HUES48 (cell line): ENCODE measurements around the gene MYLK3.
"Not testable (repeated sequence)": the region's sequence is repeated elsewhere in the genome, so short reads cannot be mapped to it uniquely, and the experiment has no call there.

ENCODE experiments used
- H3K27ac ChIP-seq: one replicate; pipeline ENCODE4 v1.7.0; 2013; ENCODE audit warnings: low read depth, low read length, inconsistent platforms
- H3K27me3 ChIP-seq: 2 replicates; pipeline ENCODE4 v1.6.1; 2013; ENCODE audit warnings: mild to moderate bottlenecking, low read length; ENCODE audit not compliant: control insufficient read depth, insufficient read depth
- H3K36me3 ChIP-seq: 2 replicates; pipeline ENCODE4 v1.6.1; 2013; ENCODE audit warnings: low read length; ENCODE audit not compliant: control insufficient read depth, insufficient read depth
- H3K4me1 ChIP-seq: 2 replicates; pipeline ENCODE4 v1.6.1; 2013; ENCODE audit warnings: mild to moderate bottlenecking, low read length; ENCODE audit not compliant: control insufficient read depth, insufficient read depth
- H3K4me3 ChIP-seq: 2 replicates; pipeline ENCODE4 v1.5.1; 2013; ENCODE audit warnings: mild to moderate bottlenecking, low read depth, low read length
- H3K9ac ChIP-seq: 2 replicates; pipeline ENCODE4 v1.6.1; 2013; ENCODE audit warnings: mild to moderate bottlenecking, low read depth, low read length, moderate library complexity
- H3K9me3 ChIP-seq: 2 replicates; pipeline ENCODE4 v1.6.1; 2013; ENCODE audit warnings: low read length; ENCODE audit not compliant: control insufficient read depth, insufficient read depth

MYLK3 gene

DNA sequence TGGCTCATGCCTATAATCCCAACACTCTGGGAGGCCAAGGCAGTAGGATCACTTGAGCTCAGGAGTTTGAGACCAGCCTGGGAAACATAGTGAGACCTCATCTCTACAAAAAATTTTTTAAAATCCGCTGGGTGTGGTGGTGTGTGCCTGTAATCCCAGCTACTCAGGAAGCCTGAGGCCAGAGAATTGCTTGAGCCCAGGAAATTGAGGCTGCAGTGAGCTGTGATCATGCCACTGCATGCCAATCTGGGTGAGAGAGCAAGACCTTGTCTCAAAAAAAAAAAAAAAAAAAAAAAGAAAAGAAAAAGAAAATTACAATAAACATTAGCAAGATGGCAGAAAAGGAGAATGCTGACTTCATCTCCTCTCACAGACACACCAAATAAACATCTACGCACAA lies 36.4 kb upstream of the MYLK3 start:
- H3K4me3 ChIP-seq, H3K9ac ChIP-seq, H3K36me3 ChIP-seq, H3K27me3 ChIP-seq, H3K9me3 ChIP-seq: not testable (repeated sequence)
- H3K4me1 ChIP-seq: peaks cover 23% of the 10 kb centered on the region
- peak overlapping the region; percentile 33 for H3K27ac ChIP-seq

DNA sequence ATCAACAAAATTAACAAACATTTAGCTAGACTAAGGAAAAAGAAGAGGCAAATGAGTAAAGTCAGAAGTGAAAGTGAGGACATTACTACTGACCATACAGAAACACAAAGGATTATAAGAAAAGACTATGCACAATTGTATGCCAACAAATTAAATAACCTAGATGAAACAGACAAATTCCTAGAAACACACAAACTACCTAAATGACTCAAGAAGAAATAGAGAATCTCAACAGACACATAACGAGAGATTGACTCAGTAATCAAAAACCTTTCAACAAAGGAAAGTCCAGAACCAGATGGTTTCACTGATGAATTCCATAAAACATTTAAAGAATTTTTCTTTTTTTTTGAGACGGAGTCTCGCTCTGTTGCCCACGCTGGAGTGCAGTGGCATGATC lies 35.7 kb upstream of the MYLK3 start:
- H3K36me3 ChIP-seq: no peaks in the 10 kb centered on the region
- H3K9ac ChIP-seq: no peak overlapping the region
- no peaks in the 10 kb centered on the region for H3K27me3 ChIP-seq
- H3K4me3 ChIP-seq: no peak overlapping the region
- no peak overlapping the region for H3K27ac ChIP-seq
- peaks cover 17% of the 10 kb centered on the region for H3K4me1 ChIP-seq
- no peaks in the 10 kb centered on the region for H3K9me3 ChIP-seq

DNA sequence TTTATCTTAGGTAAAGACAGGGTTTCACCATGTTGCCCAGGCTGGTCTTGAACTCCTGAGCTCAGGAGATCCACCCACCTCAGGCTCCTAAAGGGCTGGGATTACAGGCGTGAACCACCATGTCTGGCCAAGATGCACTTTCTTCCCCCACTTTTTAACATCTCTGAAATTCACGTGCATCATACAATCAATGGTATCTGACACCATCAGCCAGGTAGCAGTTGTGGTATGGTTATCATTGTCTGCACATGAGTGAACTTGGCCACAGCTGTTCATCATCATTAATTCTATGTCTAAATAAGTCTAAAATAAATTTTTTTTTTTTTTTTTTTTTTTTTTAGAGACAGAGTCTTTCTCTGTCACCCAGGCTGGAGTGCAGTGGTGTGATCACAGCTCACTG lies 34.2 kb upstream of the MYLK3 start:
- Histone ChIP-seq H3K4me3 (no peak overlapping the region), H3K27ac (no peak overlapping the region), H3K9ac (no peak overlapping the region), H3K36me3 (no peaks in the 10 kb centered on the region), H3K4me1 (peaks cover 9% of the 10 kb centered on the region), H3K9me3 (no peaks in the 10 kb centered on the region), H3K27me3 (no peaks in the 10 kb centered on the region)

DNA sequence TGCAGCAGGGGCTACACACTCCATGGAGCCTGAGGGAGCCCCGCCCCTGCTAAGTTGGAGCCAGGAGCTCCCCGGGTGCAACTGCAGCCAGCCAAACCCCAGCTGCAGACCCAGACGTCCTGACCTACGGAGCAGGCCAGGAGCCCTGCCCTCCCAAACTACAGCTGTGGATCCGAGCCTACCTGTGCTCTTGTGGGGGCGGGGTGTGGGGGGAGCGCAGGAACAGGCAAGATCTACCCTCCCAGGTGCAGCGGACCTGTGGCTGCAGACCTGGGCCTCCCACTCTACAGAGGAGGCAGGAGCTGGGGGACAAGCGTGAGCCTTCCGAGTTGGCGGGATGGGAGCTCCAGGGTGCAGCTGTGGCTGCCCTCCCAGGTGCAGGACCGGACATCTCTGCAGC lies 29.7 kb upstream of the MYLK3 start:
- H3K27me3 ChIP-seq: no peaks in the 10 kb centered on the region
- H3K9me3 ChIP-seq: no peaks in the 10 kb centered on the region
- no peak overlapping the region for H3K9ac ChIP-seq
- no peaks in the 10 kb centered on the region for H3K36me3 ChIP-seq
- H3K27ac ChIP-seq: no peak overlapping the region
- no peaks in the 10 kb centered on the region for H3K4me1 ChIP-seq
- H3K4me3 ChIP-seq: no peak overlapping the region

DNA sequence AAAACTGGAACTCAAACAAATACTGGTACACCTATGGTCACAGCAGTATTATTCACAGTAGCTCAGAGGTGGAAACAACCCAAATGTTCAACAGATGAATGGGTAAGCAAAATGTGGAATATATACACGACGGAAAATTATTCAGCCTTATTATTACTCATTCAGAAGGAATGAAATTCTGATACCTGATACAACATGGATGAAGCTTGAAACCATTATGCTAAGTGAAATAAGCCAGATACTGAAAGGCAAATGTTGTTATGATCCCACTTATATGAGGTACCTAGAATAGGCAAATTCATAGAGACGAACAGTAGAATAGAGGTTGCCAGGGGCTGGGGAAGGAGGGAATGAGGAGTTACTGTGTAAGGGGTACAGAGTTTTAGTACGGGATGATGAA lies 27.1 kb upstream of the MYLK3 start:
- Histone ChIP-seq H3K4me1 (no peaks in the 10 kb centered on the region), H3K27me3 (no peaks in the 10 kb centered on the region), H3K27ac (no peak overlapping the region), H3K9ac (no peak overlapping the region), H3K4me3 (no peak overlapping the region), H3K9me3 (no peaks in the 10 kb centered on the region), H3K36me3 (no peaks in the 10 kb centered on the region)

DNA sequence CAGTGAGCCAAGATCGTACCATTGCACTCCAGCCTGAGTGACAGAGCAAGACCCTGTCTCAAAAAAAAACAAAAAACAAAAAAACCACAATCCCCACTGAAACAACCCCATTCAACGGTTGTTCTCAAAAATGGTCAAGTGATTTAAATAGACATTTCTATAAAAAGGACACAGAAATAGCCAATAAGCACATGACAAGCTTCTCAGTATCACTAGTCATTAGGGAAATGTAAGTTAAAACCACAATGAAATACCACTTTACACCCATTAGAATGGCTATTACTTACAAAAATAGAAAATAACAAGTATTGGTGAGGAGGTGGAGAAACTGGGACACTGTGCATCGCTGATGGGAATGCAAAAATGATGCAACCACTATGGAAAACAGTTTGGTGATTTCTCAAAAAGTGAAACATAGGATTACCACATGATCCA lies 26.6 kb upstream of the MYLK3 start:
- Histone ChIP-seq H3K27ac (no peak overlapping the region), H3K9me3 (no peaks in the 10 kb centered on the region), H3K4me1 (no peaks in the 10 kb centered on the region), H3K36me3 (no peaks in the 10 kb centered on the region), H3K4me3 (no peak overlapping the region), H3K27me3 (no peaks in the 10 kb centered on the region), H3K9ac (no peak overlapping the region)

DNA sequence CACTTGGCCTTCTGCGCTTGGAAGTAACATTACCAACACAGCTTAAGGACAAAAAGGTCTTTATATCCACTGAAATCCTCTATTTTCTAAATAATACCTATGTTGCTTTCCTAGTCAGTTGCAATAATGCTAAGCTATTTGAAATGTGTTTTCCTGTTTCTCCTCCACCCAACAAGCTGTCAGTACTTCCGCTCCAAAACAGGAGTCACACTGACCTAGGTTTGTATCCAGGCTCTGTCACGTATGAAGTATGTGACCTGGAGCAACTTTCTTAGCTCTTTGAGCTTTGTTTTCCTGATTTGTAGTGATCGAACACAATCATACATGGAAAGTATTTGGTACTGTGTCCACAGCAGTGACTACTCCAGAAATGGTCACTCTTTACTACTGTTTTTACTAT lies 24.3 kb upstream of the MYLK3 start:
- Histone ChIP-seq H3K9ac (no peak overlapping the region), H3K4me3 (no peak overlapping the region), H3K27me3 (no peaks in the 10 kb centered on the region), H3K4me1 (no peaks in the 10 kb centered on the region), H3K36me3 (no peaks in the 10 kb centered on the region), H3K9me3 (no peaks in the 10 kb centered on the region), H3K27ac (no peak overlapping the region)

DNA sequence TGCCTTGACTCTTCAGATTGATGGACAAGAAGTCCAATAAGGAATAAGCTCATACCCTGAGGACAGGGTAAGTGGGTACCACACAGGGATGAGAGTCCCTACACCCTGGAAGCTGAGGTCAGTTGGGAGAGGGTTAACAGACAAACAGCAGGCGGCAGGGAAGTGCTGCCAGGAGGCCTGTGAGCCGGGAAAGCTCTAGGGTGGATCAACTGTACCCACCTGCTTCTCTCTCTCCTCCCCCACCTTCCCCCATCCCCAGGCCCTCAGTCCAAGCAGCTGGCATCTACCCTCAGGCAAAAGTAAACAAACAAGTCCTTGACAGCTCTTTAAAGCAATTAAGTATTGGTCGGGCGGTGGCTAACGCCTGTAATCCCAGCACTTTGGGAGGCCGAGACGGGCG lies 20.7 kb upstream of the MYLK3 start:
- H3K27me3 ChIP-seq: no peaks in the 10 kb centered on the region
- H3K27ac ChIP-seq: no peak overlapping the region
- no peaks in the 10 kb centered on the region for H3K4me1 ChIP-seq

DNA sequence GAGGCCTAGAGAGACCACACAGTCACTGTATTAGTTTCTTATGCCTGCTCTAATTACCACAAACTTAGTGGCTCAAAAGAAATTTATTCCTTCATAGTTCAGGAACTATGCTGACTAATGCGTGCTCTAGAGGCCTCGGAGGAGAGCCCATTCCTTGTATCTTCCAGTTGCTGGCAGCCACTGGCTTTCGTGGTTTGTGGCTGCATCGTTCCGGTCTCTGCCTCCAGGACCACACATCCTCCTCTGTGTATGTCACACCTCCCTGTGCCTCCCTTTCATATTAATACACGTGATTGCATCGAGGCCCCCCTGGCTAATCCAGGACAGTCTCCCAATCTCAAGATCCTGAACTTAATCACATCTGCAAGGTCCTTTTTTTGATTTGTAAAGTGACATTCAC lies 16.9 kb upstream of the MYLK3 start:
- H3K9ac ChIP-seq: no peak overlapping the region
- H3K9me3 ChIP-seq: no peaks in the 10 kb centered on the region
- H3K27ac ChIP-seq: no peak overlapping the region
- no peaks in the 10 kb centered on the region for H3K4me1 ChIP-seq
- H3K27me3 ChIP-seq: no peaks in the 10 kb centered on the region
- no peak overlapping the region for H3K4me3 ChIP-seq
- H3K36me3 ChIP-seq: no peaks in the 10 kb centered on the region

More for the DNA sequence above, 20.7 kb upstream of the MYLK3 start:
- Histone ChIP-seq H3K4me3 (no peak overlapping the region), H3K36me3 (no peaks in the 10 kb centered on the region), H3K9ac (no peak overlapping the region), H3K9me3 (no peaks in the 10 kb centered on the region)

DNA sequence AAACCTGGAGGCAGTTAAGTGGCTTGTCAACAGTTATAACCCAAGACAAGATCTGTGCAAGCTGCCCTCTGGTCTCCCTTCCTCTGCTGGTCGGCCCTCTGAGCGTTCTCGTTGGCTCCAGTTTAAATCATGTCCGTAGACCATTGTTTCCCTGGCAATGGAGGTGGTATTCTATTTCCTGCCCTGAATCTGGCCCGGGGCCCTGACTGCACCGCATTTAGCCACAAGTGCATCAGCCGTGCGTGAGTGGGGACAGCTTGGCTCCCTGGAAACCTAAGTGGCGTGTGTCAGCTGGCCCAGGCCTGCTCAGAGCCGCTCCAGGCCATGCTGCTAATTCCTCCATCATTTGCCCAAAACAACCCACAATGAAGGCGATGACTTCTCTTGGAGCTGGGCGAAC lies 15.0 kb upstream of the MYLK3 start:
- H3K9ac ChIP-seq: no peak overlapping the region
- no peaks in the 10 kb centered on the region for H3K27me3 ChIP-seq
- peaks cover 6% of the 10 kb centered on the region; the same call in 1 of the 2 replicates for H3K4me1 ChIP-seq
- no peak overlapping the region for H3K27ac ChIP-seq
- H3K36me3 ChIP-seq: no peaks in the 10 kb centered on the region
- H3K4me3 ChIP-seq: no peak overlapping the region
- H3K9me3 ChIP-seq: no peaks in the 10 kb centered on the region

DNA sequence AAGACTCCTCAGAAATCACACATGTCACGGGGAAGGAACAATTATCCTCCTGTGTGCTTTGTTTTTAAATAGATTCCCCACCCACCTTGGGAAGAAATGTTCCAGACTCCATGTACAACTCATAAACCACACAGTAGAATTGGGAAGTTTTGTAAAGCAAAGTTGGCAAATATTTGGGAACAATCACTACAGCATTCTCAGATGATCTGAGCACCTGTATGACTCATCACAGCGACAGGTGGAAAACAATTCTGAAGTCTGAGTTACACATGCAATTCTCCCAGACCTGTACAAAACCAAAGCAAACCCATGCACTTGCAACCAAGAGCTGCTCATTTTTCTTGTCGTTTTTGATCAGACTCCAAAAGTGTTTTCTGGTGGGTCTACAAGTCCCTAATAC lies 14.4 kb upstream of the MYLK3 start:
- no peak overlapping the region for H3K4me3 ChIP-seq
- H3K27ac ChIP-seq: no peak overlapping the region
- H3K9ac ChIP-seq: no peak overlapping the region
- no peaks in the 10 kb centered on the region for H3K36me3 ChIP-seq
- no peaks in the 10 kb centered on the region for H3K27me3 ChIP-seq
- H3K9me3 ChIP-seq: no peaks in the 10 kb centered on the region
- peaks cover 10% of the 10 kb centered on the region; the same call in 1 of the 2 replicates for H3K4me1 ChIP-seq

DNA sequence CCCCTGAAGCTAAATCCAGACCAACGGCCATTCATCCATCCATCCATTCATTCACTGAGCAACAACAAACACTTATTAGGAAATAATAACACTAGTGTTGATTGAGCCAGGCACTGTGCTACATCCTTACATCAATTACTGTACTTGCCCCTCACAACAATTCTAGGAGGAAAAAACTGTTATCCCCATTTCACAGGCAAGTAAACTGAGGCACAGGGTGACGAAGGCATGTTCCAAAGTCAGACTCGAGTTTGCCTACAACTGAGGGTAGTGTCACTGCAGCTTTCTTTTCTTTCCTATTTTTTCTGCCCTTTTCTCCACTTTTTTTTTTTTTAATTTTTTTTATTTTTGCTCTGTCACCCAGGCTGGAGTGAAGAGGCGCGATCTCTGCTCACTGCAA lies 11.2 kb upstream of the MYLK3 start:
- H3K4me1 ChIP-seq: peaks cover 12% of the 10 kb centered on the region; the same call in 1 of the 2 replicates
- no peak overlapping the region for H3K27ac ChIP-seq
- no peaks in the 10 kb centered on the region for H3K27me3 ChIP-seq
- no peak overlapping the region for H3K9ac ChIP-seq
- no peaks in the 10 kb centered on the region for H3K36me3 ChIP-seq
- no peaks in the 10 kb centered on the region for H3K9me3 ChIP-seq
- H3K4me3 ChIP-seq: no peak overlapping the region
